GM12872 (cell line): ENCODE data around the gene SNTB2.

Experiments used
- TF ChIP-seq, protein P1 (sequence below): IDR thresholded peaks from 3 replicates; pipeline ENCODE4 v1.5.1; 2011; ENCODE audit warnings: low read depth, mild to moderate bottlenecking, low read length, moderate library complexity; ENCODE audit not compliant: insufficient read depth

SNTB2 gene

DNA sequence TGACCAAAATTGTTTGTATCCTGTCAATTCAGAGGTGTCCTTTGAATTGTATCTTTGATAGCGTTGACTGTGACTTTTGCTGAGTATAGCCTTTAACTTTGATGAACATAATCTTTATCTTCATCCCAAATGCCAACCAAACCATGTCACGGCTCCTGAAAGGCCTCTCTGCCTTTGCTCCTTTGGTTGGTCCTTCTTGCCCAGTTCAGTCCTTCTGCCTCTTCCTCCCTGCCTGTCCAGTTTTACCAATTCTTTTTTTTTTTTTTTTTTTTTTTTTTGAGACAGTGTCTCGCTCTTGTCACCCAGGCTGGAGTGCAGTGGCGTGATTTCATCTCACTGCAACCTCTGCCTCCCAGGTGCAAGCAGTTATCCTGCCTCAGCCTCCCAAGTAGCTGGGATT lies 111.3 kb downstream of the SNTB2 start:
- TF ChIP-seq, protein P1, sequence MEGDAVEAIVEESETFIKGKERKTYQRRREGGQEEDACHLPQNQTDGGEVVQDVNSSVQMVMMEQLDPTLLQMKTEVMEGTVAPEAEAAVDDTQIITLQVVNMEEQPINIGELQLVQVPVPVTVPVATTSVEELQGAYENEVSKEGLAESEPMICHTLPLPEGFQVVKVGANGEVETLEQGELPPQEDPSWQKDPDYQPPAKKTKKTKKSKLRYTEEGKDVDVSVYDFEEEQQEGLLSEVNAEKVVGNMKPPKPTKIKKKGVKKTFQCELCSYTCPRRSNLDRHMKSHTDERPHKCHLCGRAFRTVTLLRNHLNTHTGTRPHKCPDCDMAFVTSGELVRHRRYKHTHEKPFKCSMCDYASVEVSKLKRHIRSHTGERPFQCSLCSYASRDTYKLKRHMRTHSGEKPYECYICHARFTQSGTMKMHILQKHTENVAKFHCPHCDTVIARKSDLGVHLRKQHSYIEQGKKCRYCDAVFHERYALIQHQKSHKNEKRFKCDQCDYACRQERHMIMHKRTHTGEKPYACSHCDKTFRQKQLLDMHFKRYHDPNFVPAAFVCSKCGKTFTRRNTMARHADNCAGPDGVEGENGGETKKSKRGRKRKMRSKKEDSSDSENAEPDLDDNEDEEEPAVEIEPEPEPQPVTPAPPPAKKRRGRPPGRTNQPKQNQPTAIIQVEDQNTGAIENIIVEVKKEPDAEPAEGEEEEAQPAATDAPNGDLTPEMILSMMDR = no peak

DNA sequence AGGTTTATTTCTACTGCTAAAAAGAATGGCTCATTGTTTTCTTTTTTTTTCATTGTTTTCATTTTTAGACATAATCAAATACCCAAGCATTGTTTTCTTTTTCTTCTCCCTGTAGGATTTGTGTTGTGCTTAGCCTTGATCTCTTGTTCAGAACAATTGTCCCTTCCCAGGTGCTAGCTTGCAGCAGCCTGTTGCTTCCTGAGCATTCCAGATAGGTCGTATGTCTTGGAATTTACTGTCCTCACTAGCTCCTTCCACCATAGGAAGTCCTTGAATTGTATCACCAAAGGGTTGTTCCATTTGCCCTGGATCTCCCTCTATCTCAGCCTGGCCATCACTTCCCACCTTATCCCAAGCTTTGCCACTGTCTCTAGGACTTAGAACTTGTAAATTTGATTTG lies 114.2 kb downstream of the SNTB2 start:
- TF ChIP-seq, protein P1 = no peak

DNA sequence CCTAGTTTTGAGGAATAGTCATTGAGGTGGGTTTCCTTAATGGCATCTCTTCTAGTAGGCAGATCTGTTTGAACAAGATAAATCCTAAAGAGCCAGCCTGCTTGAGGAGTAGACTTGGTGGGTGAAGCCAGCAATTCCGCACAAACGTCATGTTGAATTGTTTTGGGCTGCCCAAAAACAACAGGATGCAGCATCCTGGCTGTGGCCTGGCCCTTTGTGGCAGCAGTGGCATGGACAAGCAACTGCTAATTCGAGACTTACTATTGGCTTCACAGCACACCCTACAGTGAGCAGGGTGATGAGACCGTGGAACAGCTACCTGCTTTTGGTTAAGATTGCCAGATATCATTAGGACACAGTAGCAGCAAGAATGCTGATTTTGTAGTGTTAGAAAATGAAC lies 114.9 kb downstream of the SNTB2 start:
- TF ChIP-seq, protein P1 = no peak

DNA sequence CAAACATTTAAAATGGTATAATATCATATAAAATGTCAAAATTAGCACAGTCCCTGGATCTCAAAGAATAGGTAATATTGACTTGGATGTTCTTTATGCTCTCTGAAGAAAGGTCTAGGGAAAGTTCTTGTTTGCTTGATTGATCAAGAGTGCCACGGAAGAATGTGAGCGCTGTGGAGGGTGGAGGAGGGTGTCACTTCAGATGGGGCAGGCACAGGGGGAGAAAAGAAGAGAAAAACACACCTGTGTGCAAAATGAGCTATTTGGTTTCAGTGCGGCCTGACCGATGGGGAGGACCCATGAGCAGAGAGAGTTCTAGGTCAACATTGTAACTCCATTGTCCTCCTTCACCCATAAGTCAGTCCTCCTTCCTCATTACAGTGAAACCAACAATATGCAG lies 115.3 kb downstream of the SNTB2 start:
- TF ChIP-seq, protein P1 = no peak

DNA sequence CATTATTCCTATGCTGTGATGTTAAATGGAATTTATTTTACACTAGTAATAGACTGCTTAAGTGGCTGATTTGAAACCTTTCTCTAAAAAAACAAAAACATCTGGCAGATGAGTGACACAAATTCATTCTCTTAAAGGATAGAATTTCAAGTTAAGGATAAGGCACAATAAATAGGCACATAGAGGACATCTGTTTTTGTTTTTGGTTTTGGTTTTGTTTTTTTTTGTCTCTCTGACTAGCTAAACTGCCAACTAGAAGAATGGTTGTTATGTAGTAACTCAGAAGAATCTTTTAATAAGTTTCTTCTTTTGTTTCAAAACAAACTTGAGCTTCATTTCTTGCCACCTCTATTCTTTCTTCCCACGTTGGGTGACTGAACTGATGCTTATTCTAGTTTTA lies 119.1 kb downstream of the SNTB2 start:
- TF ChIP-seq, protein P1 = no peak

DNA sequence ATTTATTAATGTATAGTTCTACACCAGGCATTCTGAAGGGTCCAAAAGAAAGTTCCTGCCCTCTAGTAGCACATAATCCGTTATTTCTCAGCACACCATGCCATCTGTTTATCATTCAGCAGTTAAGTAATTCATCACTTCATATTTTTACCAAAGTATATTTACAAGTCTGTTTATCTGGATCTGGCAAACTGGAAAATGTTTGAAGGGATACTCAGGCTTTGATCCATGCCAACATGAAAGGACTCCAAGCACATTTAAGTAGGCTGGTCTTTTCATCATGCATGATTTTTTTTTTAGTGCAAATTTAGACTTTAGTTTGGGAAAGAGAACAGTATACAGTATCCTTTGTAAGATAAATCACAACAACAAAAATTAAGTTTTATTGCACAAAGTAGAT lies 120.1 kb downstream of the SNTB2 start:
- TF ChIP-seq, protein P1 = no peak

DNA sequence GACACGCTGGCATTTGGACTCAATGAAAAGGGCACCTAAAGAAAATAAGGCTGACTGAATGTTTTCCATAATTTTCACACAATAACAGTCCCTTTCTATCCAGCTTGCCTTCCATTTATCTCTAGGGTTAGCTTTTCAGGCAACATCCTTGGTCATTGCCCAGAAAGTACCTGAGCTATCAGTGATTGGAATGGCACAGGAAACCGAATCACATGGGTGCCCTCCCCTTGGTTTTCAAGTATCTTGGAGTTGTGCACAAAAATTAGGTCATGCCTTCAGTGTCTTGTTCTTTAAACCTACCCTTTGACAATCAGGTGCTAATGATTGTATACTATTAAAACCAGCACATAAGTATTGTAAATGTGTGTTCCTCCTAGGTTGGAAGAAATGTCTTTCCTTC lies 120.9 kb downstream of the SNTB2 start:
- TF ChIP-seq, protein P1 = no peak

DNA sequence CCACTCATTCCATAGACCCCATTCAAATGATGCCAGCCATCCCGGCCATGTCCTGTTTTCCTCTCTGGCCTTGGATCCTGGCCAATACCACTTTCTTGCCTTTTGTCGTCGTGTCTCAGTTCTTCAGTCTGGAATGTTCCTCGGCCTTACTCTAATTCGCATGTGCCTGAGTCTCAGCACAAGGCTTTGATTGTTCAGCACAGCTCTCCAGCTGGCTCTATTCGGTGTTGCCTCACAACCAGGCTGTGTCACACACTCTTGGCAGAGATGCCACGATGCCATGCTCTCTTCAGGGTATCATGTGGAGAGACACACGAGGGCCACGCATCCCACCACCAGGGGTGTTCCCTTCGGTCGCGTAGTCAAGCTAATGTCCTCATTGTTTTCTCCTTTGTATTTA lies 122.4 kb downstream of the SNTB2 start:
- TF ChIP-seq, protein P1 = no peak
